ENCODE data around the gene ARL15.
"Not testable (repeated sequence)": the region's sequence is repeated elsewhere in the genome, so short reads cannot be mapped to it uniquely, and the experiment has no call there.

Gene ARL15

GRCh38 chr5:53879708-53880323, 430.6 kb downstream of the ARL15 start:
- DNase-seq, result no peak

GRCh38 chr5:53878015-53878414, 432.4 kb downstream of the ARL15 start:
- no peak for DNase-seq

- no peak for DNase-seq
Observed at GRCh38 chr5:53877243-53877642, 433.1 kb downstream of the ARL15 start.

- no peak for DNase-seq
Observed at GRCh38 chr5:53874409-53874808, 436.0 kb downstream of the ARL15 start.

- no peak for DNase-seq
Observed at GRCh38 chr5:53873235-53873634, 437.1 kb downstream of the ARL15 start.

GRCh38 chr5:53871775-53872174, 438.6 kb downstream of the ARL15 start:
- DNase-seq, result no peak

- no peak for DNase-seq
Observed at GRCh38 chr5:53871050-53871449, 439.3 kb downstream of the ARL15 start.

- no peak for DNase-seq
Observed at GRCh38 chr5:53858700-53859456, 451.5 kb downstream of the ARL15 start.

- no peak for DNase-seq
Observed at GRCh38 chr5:53856506-53856905, 453.9 kb downstream of the ARL15 start.

GRCh38 chr5:53836851-53837430, 473.4 kb downstream of the ARL15 start:
- not testable (repeated sequence) for DNase-seq

GRCh38 chr5:53834500-53834899, 475.9 kb downstream of the ARL15 start:
- DNase-seq, result no peak
